Thymus (tissue), 11 donors: ENCODE results near the gene KCNQ4. TPM values are rescaled to one million over a fixed set of nuclear protein-coding genes. Genes with fewer than 3 reads are reported as not detected.

Source experiments
- DNase-seq, 9 donors: peaks; one replicate each; pipeline ENCODE4 v3.0.0-alpha.2; 2013; ENCODE audit warnings: low spot score in 9 of 9, low read depth in 6 of 9, missing footprints in 1 of 9
- H3K27ac ChIP-seq, 2 donors: one replicate each; pipeline ENCODE4 v1.5.1; 2013; ENCODE audit warnings: control low read depth in 1 of 2, low read depth in 1 of 2, low read length in 1 of 2, mild to moderate bottlenecking in 1 of 2, moderate library complexity in 1 of 2
- H3K27me3 ChIP-seq, 2 donors: one replicate each; pipeline ENCODE4 v1.5.1; 2013; ENCODE audit warnings: low read length in 1 of 2; ENCODE audit not compliant: control insufficient read depth in 2 of 2, insufficient read depth in 1 of 2
- H3K36me3 ChIP-seq, 2 donors: one replicate each; pipeline ENCODE4 v1.5.1; 2013; ENCODE audit warnings: low read length in 1 of 2, mild to moderate bottlenecking in 1 of 2, moderate library complexity in 1 of 2; ENCODE audit not compliant: control insufficient read depth in 2 of 2, insufficient read depth in 2 of 2
- H3K4me1 ChIP-seq, 2 donors: one replicate each; pipeline ENCODE4 v1.5.1; 2013; ENCODE audit warnings: low read length in 2 of 2; ENCODE audit not compliant: control insufficient read depth in 2 of 2, insufficient read depth in 2 of 2
- H3K4me3 ChIP-seq, 2 donors: one replicate each; pipeline ENCODE4 v1.5.1; 2013; ENCODE audit warnings: low read length in 2 of 2, control low read depth in 1 of 2, mild to moderate bottlenecking in 1 of 2
- H3K9me3 ChIP-seq, 2 donors: one replicate each; pipeline ENCODE4 v1.5.1; 2013; ENCODE audit warnings: low read length in 1 of 2, mild to moderate bottlenecking in 1 of 2; ENCODE audit not compliant: control insufficient read depth in 2 of 2, insufficient read depth in 1 of 2
- WGBS: extraction: QIAGEN DNeasy Blood & Tissue Kit; methylation state at CpG from one replicate; pipeline ENCODE4 v1.1.7; 2013; 5-methylcytosine and 5-hydroxymethylcytosine counted together
- polyA plus RNA-seq: library from polyadenylated mRNA; stranded (reverse); fragments of 200-250 nt; gene quantifications from one replicate; pipeline ENCODE4 v1.2.3, GENCODE V29; 2013
- total RNA-seq: library from RNA; stranded (reverse); fragments of 120-200 nt; gene quantifications from one replicate; pipeline ENCODE4 v1.2.4, GENCODE V29; 2013
- donor health status: healthy.

Gene KCNQ4
- total and polyA plus RNA-seq, 2 donors, result 0.47 to 1.1 TPM

DNA sequence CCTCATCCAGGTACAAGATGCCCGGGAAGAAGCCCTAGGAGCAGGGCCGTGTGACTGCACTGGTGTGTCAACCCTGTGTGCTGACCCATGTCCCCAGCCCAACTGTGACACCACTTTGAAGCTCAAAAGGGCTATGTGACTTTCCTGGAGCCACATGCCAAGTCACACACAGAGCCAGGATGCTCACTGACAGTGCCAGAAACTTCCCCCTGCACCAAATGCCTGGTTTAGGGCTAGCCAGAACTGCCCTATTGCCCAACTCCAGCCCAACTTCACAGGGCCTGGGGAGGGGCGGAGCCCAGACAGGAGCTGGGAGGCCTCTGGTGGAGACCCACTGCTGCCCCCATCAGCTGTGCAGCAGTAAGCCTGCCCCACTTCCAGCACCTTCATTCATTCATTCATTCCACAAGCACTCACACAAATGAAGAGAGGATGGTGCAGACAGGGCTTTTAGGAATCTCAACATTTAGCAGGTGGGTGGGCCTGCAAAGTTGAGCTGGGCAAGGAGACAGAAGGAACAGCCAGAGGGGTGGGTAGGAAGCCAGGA, 36.7 kb downstream of the KCNQ4 start:
- Histone ChIP-seq H3K4me3 (no peak overlapping the region), H3K4me1 (peaks cover 2 to 12% of the 10 kb centered on the region in 2 donors), H3K9me3 (no peaks in the 10 kb centered on the region), H3K27ac (no peak overlapping the region), H3K36me3 (no peaks in the 10 kb centered on the region), H3K27me3 (peaks cover 0 to 43% of the 10 kb centered on the region in 2 donors)
- no peak for DNase-seq
- 94% methylated on average over 3 of the region's 3 CpGs for WGBS

GRCh38 chr1:40820911-40821693, 37.5 kb downstream of the KCNQ4 start:
- peaks cover 2 to 12% of the 10 kb centered on the region in 2 donors for H3K4me1 ChIP-seq
- H3K4me3 ChIP-seq, result no peak overlapping the region
- DNase-seq, result no peak
- no peaks in the 10 kb centered on the region for H3K9me3 ChIP-seq
- no peak overlapping the region for H3K27ac ChIP-seq
- H3K27me3 ChIP-seq, result peaks cover 0 to 42% of the 10 kb centered on the region in 2 donors
- H3K36me3 ChIP-seq, result no peaks in the 10 kb centered on the region
- WGBS, result 92% methylated on average over 6 of the region's 6 CpGs

- WGBS, result 98% methylated on average over 12 of the region's 12 CpGs
- H3K4me3 ChIP-seq, result no peak overlapping the region
- H3K27ac ChIP-seq, result no peak overlapping the region
- H3K36me3 ChIP-seq, result no peaks in the 10 kb centered on the region
- H3K27me3 ChIP-seq, result peaks cover 0 to 24% of the 10 kb centered on the region in 2 donors
- H3K4me1 ChIP-seq, result peaks cover 0 to 10% of the 10 kb centered on the region in 2 donors
- no peak for DNase-seq
- no peaks in the 10 kb centered on the region for H3K9me3 ChIP-seq
These were observed 39.3 kb downstream of the KCNQ4 start for GRCh38 chr1:40822890-40823289.

DNA sequence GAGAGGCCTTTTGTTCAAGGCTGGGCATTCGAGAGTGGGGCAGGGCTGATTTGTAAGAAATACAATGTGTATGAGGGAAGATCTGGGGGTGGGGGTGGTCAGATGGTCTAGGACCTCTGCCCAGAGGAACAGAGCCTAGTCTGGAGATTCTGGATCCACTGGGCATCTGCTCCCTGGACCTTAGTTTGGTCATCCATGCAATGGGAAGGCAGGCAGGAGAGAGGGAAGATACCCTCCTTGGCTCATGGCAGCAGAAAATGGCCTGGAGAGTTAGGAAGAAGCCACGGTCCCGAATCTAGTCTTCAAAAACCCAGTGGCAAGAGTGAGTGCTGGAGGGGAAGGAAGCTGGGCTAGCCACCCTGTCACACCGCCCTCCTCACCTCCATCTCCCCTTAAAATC, 39.8 kb downstream of the KCNQ4 start:
- H3K9me3 ChIP-seq, result no peaks in the 10 kb centered on the region
- 97% methylated on average over 4 of the region's 4 CpGs for WGBS
- peaks cover 0 to 19% of the 10 kb centered on the region in 2 donors for H3K27me3 ChIP-seq
- no peak overlapping the region for H3K27ac ChIP-seq
- no peaks in the 10 kb centered on the region for H3K36me3 ChIP-seq
- H3K4me1 ChIP-seq, result peaks cover 0 to 5% of the 10 kb centered on the region in 2 donors
- no peak overlapping the region for H3K4me3 ChIP-seq
- DNase-seq, result no peak

- peaks cover 0 to 13% of the 10 kb centered on the region in 2 donors for H3K27me3 ChIP-seq
- 98% methylated on average over 17 of the region's 17 CpGs for WGBS
- no peak overlapping the region for H3K4me3 ChIP-seq
- no peaks in the 10 kb centered on the region for H3K36me3 ChIP-seq
- no peak overlapping the region for H3K27ac ChIP-seq
- no peaks in the 10 kb centered on the region for H3K9me3 ChIP-seq
- no peaks in the 10 kb centered on the region for H3K4me1 ChIP-seq
- no peak for DNase-seq
These were observed 40.4 kb downstream of the KCNQ4 start for GRCh38 chr1:40823983-40824382.

DNA sequence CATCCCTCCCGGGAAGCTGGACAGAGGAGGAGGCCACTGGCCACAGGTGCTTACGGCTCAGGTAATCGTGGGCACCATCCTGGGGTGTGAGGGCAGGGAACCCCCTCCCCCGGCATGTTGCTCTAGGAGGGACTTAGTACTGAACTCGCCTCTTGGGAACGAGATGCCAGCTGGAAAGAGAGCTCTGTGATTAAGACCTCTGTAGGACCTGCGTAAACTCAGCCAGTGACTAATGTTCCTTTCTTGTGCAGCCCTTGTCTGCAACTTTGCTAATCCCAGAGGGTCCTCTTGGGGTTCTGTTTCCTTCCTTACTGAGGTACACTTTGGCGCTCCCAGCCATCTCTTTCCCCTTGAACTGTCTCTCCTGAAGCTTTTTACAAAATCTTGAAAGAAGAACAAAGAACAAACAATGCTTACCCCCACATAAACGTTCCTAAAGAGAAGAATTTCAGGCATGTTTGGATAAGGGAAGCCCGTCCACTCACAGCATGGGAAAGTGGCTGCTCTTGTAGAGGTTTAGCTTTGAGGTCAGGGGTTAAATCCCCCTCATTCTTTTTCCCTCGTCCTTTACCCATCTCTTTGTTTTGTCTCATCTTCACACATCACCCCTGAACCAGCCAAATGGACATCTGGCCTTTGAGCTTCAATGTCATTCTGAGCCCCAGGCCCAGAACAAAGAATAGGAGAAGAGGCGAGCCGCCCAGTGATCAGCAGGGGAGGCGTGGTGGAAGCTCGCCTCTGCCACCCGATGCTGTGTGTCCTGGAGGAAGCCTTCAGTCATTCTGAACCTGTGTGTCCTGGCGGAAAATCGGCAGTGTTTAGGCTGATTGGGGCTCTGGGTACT, 41.2 kb downstream of the KCNQ4 start:
- no peak for DNase-seq
- Histone ChIP-seq H3K27ac (no peak overlapping the region), H3K4me1 (no peaks in the 10 kb centered on the region), H3K27me3 (peaks cover 0 to 4% of the 10 kb centered on the region in 2 donors), H3K4me3 (no peak overlapping the region), H3K36me3 (no peaks in the 10 kb centered on the region), H3K9me3 (no peaks in the 10 kb centered on the region)
- WGBS, result 87% methylated on average over 18 of the region's 18 CpGs

- H3K27ac ChIP-seq, result no peak overlapping the region
- H3K36me3 ChIP-seq, result no peaks in the 10 kb centered on the region
- peaks cover 0 to under 1% of the 10 kb centered on the region in 2 donors for H3K27me3 ChIP-seq
- H3K4me3 ChIP-seq, result no peak overlapping the region
- DNase-seq, result no peak
- H3K9me3 ChIP-seq, result no peaks in the 10 kb centered on the region
- 78% methylated on average over 3 of the region's 3 CpGs for WGBS
- no peaks in the 10 kb centered on the region for H3K4me1 ChIP-seq
These were observed 41.8 kb downstream of the KCNQ4 start for GRCh38 chr1:40825435-40825788.

- H3K9me3 ChIP-seq, result no peaks in the 10 kb centered on the region
- no peak overlapping the region for H3K4me3 ChIP-seq
- no peak overlapping the region for H3K27ac ChIP-seq
- 31% methylated on average over 5 of the region's 5 CpGs for WGBS
- no peak for DNase-seq
- no peaks in the 10 kb centered on the region for H3K27me3 ChIP-seq
- H3K4me1 ChIP-seq, result no peaks in the 10 kb centered on the region
- no peaks in the 10 kb centered on the region for H3K36me3 ChIP-seq
These were observed 42.4 kb downstream of the KCNQ4 start for GRCh38 chr1:40825996-40826395.
